Tibial artery (tissue), 4 donors: ENCODE data around the gene HHAT.
A peak's percentile ranks its signal among the peaks of the same experiment; 100 is the strongest.

Experiments
- DNase-seq, 2 donors: peaks; one replicate each; pipeline ENCODE4 v3.0.0-alpha.2; 2019
- H3K27ac ChIP-seq, 2 donors: fragments of 200-600 bp; sonication (generic) in 1 of 2; 1 replicate in 1 of 2; 2 replicates in 1 of 2; pipeline ENCODE4 v1.5.1; 2018 to 2019; ENCODE audit warnings: mild to moderate bottlenecking in 1 of 2
- H3K27me3 ChIP-seq, 2 donors: fragments of 200-600 bp; sonication (generic) in 1 of 2; one replicate each; pipeline versions ENCODE4 v1.5.1 to v1.6.0; 2016 to 2019
- H3K36me3 ChIP-seq, 3 donors: fragments of 200-600 bp; sonication (generic) in 2 of 3; one replicate each; pipeline ENCODE4 v1.5.1; 2016 to 2019; ENCODE audit warnings: mild to moderate bottlenecking in 2 of 3
- H3K4me1 ChIP-seq, 4 donors: fragments of 200-600 bp; sonication (generic) in 2 of 4; 1 replicate in 3 of 4; 2 replicates in 1 of 4; pipeline ENCODE4 v1.5.1; 2016 to 2019
- H3K4me3 ChIP-seq, 2 donors: fragments of 200-600 bp; sonication (generic) in 1 of 2; 1 replicate in 1 of 2; 2 replicates in 1 of 2; pipeline ENCODE4 v1.5.1; 2018 to 2019; ENCODE audit warnings: mild to moderate bottlenecking in 2 of 2
- H3K9me3 ChIP-seq, 3 donors: fragments of 200-600 bp; sonication (generic) in 1 of 3; one replicate each; pipeline ENCODE4 v1.5.1; 2016 to 2019
- CTCF ChIP-seq, 2 experiments: fragments of 200-600 bp in 1 of 2; fragments of 450-650 bp in 1 of 2; IDR thresholded peaks; one replicate each; pipeline ENCODE4 v1.5.1; 2017 to 2019; ENCODE audit warnings: antibody characterized with exemption in 2 of 2, mild to moderate bottlenecking in 1 of 2, moderate library complexity in 1 of 2
- intact Hi-C: fragments of 100-400 bp; cut with DNase I; formaldehyde crosslinking; loops from one replicate; pipeline ENCODE4 v1.15.0; 2023; ENCODE audit warnings: low total_unique reads

Gene HHAT

GRCh38 chr1:210358626-210359025 is 29.9 kb downstream of the HHAT start:
- no peak for TF ChIP-seq CTCF (IDR thresholded peaks at IDR 0.05)
- H3K36me3 ChIP-seq = no peaks in the 10 kb centered on the region
- no peak overlapping the region for H3K27ac ChIP-seq
- H3K27me3 ChIP-seq = no peaks in the 10 kb centered on the region
- intact Hi-C loops = no loop called here
- no peak overlapping the region for H3K4me3 ChIP-seq
- H3K4me1 ChIP-seq = peaks cover 0 to 21% (median 12%) of the 10 kb centered on the region in 4 donors
- H3K9me3 ChIP-seq = peaks cover 0 to 5% (median 0%) of the 10 kb centered on the region in 3 donors
- no peak for DNase-seq

DNA sequence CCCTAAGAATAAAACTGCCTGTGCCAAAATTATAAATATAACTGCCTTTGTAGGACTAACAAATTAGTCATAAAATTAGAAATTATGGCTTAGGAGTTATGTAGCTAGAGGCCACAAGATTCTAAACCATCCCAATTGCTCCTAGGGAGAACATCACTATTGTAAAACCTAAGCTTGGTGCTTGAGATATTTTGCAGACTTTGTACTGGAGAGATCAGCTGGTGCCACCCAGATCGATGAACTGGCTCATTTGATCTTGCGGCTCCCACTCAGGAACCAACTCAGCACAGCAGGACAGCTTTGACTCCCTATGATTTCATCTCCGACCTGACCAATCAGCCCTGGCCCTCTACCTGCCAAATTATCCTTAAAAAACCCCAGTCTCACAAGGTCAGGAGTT is 30.6 kb downstream of the HHAT start:
- H3K36me3 ChIP-seq = no peaks in the 10 kb centered on the region
- TF ChIP-seq CTCF (IDR thresholded peaks at IDR 0.05) = no peak
- intact Hi-C loops = no loop called here
- H3K9me3 ChIP-seq = peaks cover 0 to 5% (median 0%) of the 10 kb centered on the region in 3 donors
- no peak overlapping the region for H3K4me3 ChIP-seq
- no peak overlapping the region for H3K27ac ChIP-seq
- no peaks in the 10 kb centered on the region for H3K27me3 ChIP-seq
- H3K4me1 ChIP-seq = peaks cover 0 to 26% (median 13%) of the 10 kb centered on the region in 4 donors
- DNase-seq = no peak

- no peak for DNase-seq
- peak; percentile 47 to 51 for TF ChIP-seq CTCF (IDR thresholded peaks at IDR 0.05)
- no peaks in the 10 kb centered on the region for H3K27me3 ChIP-seq
- no peak overlapping the region for H3K27ac ChIP-seq
- intact Hi-C loops = no loop called here
- H3K36me3 ChIP-seq = no peaks in the 10 kb centered on the region
- H3K9me3 ChIP-seq = peaks cover 0 to 5% (median 0%) of the 10 kb centered on the region in 3 donors
- H3K4me1 ChIP-seq = peaks cover 0 to 26% (median 13%) of the 10 kb centered on the region in 4 donors
- no peak overlapping the region for H3K4me3 ChIP-seq
Observed at GRCh38 chr1:210360852-210361477, 32.3 kb downstream of the HHAT start.

- no peaks in the 10 kb centered on the region for H3K36me3 ChIP-seq
- H3K4me1 ChIP-seq = peaks cover 0 to 26% (median 13%) of the 10 kb centered on the region in 4 donors
- H3K27ac ChIP-seq = no peak overlapping the region
- no peaks in the 10 kb centered on the region for H3K27me3 ChIP-seq
- no peak overlapping the region for H3K4me3 ChIP-seq
- H3K9me3 ChIP-seq = peaks cover 0 to 5% (median 0%) of the 10 kb centered on the region in 3 donors
- DNase-seq = no peak
- no peak for TF ChIP-seq CTCF (IDR thresholded peaks at IDR 0.05)
- intact Hi-C loops = no loop called here
Observed at GRCh38 chr1:210361665-210362064, 33.0 kb downstream of the HHAT start.

- no peak for TF ChIP-seq CTCF (IDR thresholded peaks at IDR 0.05)
- intact Hi-C loops = no loop called here
- DNase-seq = no peak
- Histone ChIP-seq H3K4me3 (no peak overlapping the region), H3K9me3 (peaks cover 0 to 5% (median 0%) of the 10 kb centered on the region in 3 donors), H3K4me1 (peaks cover 0 to 26% (median 13%) of the 10 kb centered on the region in 4 donors), H3K36me3 (no peaks in the 10 kb centered on the region), H3K27ac (peak overlapping the region in 1 of 2 donors; percentile 13), H3K27me3 (no peaks in the 10 kb centered on the region)
Observed at GRCh38 chr1:210362526-210362925, 33.8 kb downstream of the HHAT start.
